ENCODE measurements around the gene C6orf141. TPM values are rescaled to one million over a fixed set of nuclear protein-coding genes. Genes with fewer than 3 reads are reported as not detected.

The C6orf141 gene
- total RNA-seq, 2 donors from 2014 or later = 0.81 to 1.7 TPM

DNA sequence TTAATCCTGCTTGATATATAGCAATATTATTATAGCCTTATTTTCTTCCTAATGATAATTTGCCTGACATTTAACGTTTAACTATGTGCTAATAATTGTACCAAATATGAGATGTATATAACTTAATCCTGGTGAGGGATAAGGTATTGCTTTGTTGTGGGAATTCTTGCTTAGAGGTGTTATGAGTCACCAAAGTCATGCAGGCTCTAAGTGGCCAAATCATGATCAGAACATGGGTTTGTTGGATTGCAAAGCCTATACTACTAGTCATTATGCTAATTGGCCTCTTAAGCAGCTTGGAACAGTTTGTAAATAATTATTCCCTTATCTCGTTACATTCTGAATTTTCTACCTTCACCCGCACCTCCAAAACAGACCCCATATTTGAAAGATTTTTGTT lies 21.9 kb upstream of the C6orf141 start:
- H3K36me3 Mint-ChIP-seq (ENCODE audit: low read depth) = no peaks in the 10 kb centered on the region
- no peaks in the 10 kb centered on the region for H3K9me3 Mint-ChIP-seq
- TF ChIP-seq, protein P1, sequence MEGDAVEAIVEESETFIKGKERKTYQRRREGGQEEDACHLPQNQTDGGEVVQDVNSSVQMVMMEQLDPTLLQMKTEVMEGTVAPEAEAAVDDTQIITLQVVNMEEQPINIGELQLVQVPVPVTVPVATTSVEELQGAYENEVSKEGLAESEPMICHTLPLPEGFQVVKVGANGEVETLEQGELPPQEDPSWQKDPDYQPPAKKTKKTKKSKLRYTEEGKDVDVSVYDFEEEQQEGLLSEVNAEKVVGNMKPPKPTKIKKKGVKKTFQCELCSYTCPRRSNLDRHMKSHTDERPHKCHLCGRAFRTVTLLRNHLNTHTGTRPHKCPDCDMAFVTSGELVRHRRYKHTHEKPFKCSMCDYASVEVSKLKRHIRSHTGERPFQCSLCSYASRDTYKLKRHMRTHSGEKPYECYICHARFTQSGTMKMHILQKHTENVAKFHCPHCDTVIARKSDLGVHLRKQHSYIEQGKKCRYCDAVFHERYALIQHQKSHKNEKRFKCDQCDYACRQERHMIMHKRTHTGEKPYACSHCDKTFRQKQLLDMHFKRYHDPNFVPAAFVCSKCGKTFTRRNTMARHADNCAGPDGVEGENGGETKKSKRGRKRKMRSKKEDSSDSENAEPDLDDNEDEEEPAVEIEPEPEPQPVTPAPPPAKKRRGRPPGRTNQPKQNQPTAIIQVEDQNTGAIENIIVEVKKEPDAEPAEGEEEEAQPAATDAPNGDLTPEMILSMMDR (conservative IDR thresholded peaks at IDR 0.05) = no peak
- Histone ChIP-seq H3K4me3 (ENCODE audit: low read length) (no peak overlapping the region), H3K4me1 (ENCODE audit: control insufficient read depth, insufficient read depth, low read length) (no peaks in the 10 kb centered on the region), H3K27ac (ENCODE audit: low read depth, low read length) (no peak overlapping the region), H3K36me3 (ENCODE audit: control insufficient read depth, insufficient read depth, low read length) (no peaks in the 10 kb centered on the region), H3K27me3 (ENCODE audit: control insufficient read depth, insufficient read depth, low read length, poor library complexity, severe bottlenecking) (no peaks in the 10 kb centered on the region), H3K9me3 (ENCODE audit: control insufficient read depth, low read length) (no peaks in the 10 kb centered on the region), H3K9ac (ENCODE audit: extremely low read depth, low read length, poor library complexity, severe bottlenecking) (no peak overlapping the region)
- no peak overlapping the region for H3K27ac Mint-ChIP-seq
- WGBS, 2 experiments (ENCODE audit: insufficient coverage in 1 of 2, insufficient read length in 1 of 2) = 92% methylated on average over 2 of the region's 3 CpGs; no CpG with 5 or more reads in 1 of the 2 experiments
- DNase-seq = no peak
- H3K4me1 Mint-ChIP-seq = no peaks in the 10 kb centered on the region
- H3K4me3 Mint-ChIP-seq = no peak overlapping the region
- peaks cover 6% of the 10 kb centered on the region for H3K27me3 Mint-ChIP-seq (ENCODE audit: insufficient read depth)

DNA sequence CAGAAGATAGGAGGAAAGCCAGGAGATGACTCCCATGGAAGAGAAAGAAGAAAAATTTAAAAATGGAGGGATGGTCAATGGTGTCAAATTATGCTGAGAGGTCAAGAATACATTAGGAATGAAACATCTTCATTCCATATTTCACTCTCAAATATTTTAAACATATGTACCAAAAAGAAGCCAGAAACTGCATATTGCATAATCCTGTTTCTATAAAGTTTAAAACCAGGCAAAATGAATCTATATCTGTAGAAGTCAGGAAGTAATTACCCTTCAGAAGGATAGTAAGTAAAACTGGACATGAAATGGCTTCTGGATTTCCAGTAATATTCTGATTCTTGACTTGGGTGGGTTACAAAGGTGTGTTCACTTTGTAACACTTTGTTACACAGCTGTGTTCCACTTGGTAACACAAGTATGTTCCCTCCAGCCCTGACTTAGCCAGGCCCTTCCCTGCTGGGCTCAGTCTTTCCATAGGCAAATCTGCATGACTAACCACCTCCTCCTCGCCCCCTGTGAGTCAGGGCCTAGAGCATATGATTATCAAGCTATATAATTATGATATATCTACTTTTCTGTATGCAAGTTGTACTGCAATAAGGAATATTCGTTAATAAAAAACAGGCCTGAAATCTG lies 20.2 kb upstream of the C6orf141 start:
- no peak overlapping the region for H3K27ac Mint-ChIP-seq
- H3K4me1 ChIP-seq (ENCODE audit: control insufficient read depth, insufficient read depth, low read length) = no peaks in the 10 kb centered on the region
- TF ChIP-seq, protein P1 (conservative IDR thresholded peaks at IDR 0.05) = no peak
- H3K4me1 Mint-ChIP-seq = no peaks in the 10 kb centered on the region
- no peak overlapping the region for H3K4me3 ChIP-seq (ENCODE audit: low read length)
- no peak overlapping the region for H3K27ac ChIP-seq (ENCODE audit: low read depth, low read length)
- DNase-seq = no peak
- no peak overlapping the region for H3K4me3 Mint-ChIP-seq
- no peaks in the 10 kb centered on the region for H3K27me3 ChIP-seq (ENCODE audit: control insufficient read depth, insufficient read depth, low read length, poor library complexity, severe bottlenecking)
- H3K36me3 ChIP-seq (ENCODE audit: control insufficient read depth, insufficient read depth, low read length) = no peaks in the 10 kb centered on the region
- no peak overlapping the region for H3K9ac ChIP-seq (ENCODE audit: extremely low read depth, low read length, poor library complexity, severe bottlenecking)
- 40% methylated on average over 1 of the region's 2 CpGs; no CpG with 5 or more reads in 1 of the 2 experiments for WGBS, 2 experiments (ENCODE audit: insufficient coverage in 1 of 2, insufficient read length in 1 of 2)
- no peaks in the 10 kb centered on the region for H3K9me3 Mint-ChIP-seq
- no peaks in the 10 kb centered on the region for H3K9me3 ChIP-seq (ENCODE audit: control insufficient read depth, low read length)
- H3K36me3 Mint-ChIP-seq (ENCODE audit: low read depth) = no peaks in the 10 kb centered on the region
- H3K27me3 Mint-ChIP-seq (ENCODE audit: insufficient read depth) = peaks cover 6% of the 10 kb centered on the region

DNA sequence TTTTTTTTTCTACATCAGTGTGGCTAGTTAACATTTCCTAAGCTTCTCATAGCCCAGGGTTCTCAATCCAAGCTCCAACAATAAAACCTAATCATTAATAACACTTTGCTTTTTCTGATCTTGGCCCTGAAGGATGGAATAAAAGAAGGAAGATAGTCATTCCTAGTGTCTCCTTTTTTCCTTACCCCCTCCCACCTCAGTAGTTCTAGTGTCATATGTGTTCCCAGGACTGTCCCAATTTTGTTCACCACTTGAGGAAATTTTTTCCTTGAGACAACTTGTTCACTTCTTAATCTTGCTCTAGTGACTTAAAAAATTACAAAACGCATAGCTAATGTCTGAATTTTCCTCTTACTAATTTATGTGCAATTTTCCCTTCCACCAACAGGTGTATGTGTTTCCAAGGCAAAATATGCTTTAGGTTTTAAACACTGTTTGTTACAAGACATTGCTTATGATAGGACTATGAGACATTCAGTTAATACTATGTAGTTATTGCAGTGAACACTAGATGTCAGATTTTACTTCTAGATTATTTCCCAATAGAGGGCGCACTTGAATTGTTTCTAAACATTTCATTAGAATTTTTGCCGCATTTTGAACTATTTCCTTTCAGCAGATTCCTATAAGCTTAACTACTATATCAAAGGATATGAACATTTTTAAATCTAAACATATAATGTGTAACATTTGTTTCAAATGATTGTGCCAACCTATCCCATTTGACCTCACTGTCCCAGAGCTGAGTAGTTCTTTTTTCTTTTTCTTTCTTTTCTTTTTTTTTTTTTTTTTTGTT lies 18.5 kb upstream of the C6orf141 start:
- 28 to 60% methylated on average over 1 to 3 of the region's 3 CpGs for WGBS, 2 experiments (ENCODE audit: insufficient coverage in 1 of 2, insufficient read length in 1 of 2)
- no peak overlapping the region for H3K4me3 ChIP-seq (ENCODE audit: low read length)

More for the DNA sequence above, 18.5 kb upstream of the C6orf141 start:
- H3K27ac ChIP-seq (ENCODE audit: low read depth, low read length) = no peak overlapping the region
- no peaks in the 10 kb centered on the region for H3K27me3 ChIP-seq (ENCODE audit: control insufficient read depth, insufficient read depth, low read length, poor library complexity, severe bottlenecking)
- no peaks in the 10 kb centered on the region for H3K36me3 ChIP-seq (ENCODE audit: control insufficient read depth, insufficient read depth, low read length)
- peaks cover 4% of the 10 kb centered on the region for H3K27me3 Mint-ChIP-seq (ENCODE audit: insufficient read depth)
- no peak overlapping the region for H3K9ac ChIP-seq (ENCODE audit: extremely low read depth, low read length, poor library complexity, severe bottlenecking)
- no peaks in the 10 kb centered on the region for H3K4me1 Mint-ChIP-seq
- TF ChIP-seq, protein P1 (conservative IDR thresholded peaks at IDR 0.05) = peak; percentile 86
- no peak for DNase-seq
- no peaks in the 10 kb centered on the region for H3K4me1 ChIP-seq (ENCODE audit: control insufficient read depth, insufficient read depth, low read length)
- H3K9me3 Mint-ChIP-seq = no peaks in the 10 kb centered on the region
- no peaks in the 10 kb centered on the region for H3K9me3 ChIP-seq (ENCODE audit: control insufficient read depth, low read length)
- H3K27ac Mint-ChIP-seq = no peak overlapping the region
- H3K4me3 Mint-ChIP-seq = no peak overlapping the region
- H3K36me3 Mint-ChIP-seq (ENCODE audit: low read depth) = no peaks in the 10 kb centered on the region
